IMR-90 (cell line): ENCODE measurements around the gene NXF1. TPM values are rescaled to one million over a fixed set of nuclear protein-coding genes. Genes with fewer than 3 reads are reported as not detected.

Source experiments
- ATAC-seq: fragments of 200-7000 bp; cut with Tn5 transposase; 2 replicates; pipeline ENCODE4 v1.9.1; 2020; ENCODE audit warnings: low read depth, mild to moderate bottlenecking, moderate library complexity
- BruUV-seq: library from RNA; stranded (reverse); fragments of 400-500 nt; replicated peaks from 2 replicates; lab custom pipeline; 2021; lab: Mats Ljungman, UMichigan
- CTCF ChIA-PET: fragments of 300-600 bp; formaldehyde crosslinking; extraction: SDS; loops from one replicate; lab custom pipeline; 2021; ENCODE audit warnings: antibody characterized with exemption; lab: Yijun Ruan, JAX
- POLR2A ChIA-PET: fragments of 300-600 bp; sonication (Branson Sonifier 250); formaldehyde crosslinking; loops from one replicate; lab custom pipeline; 2022; ENCODE audit warnings: antibody characterized with exemption; ENCODE audit not compliant: unreplicated experiment; lab: Charles Lee
- DNase-seq: peaks from one replicate; pipeline ENCODE4 v3.0.0; 2013
- H2AFZ ChIP-seq: replicated peaks from 2 replicates; pipeline ENCODE3; 2013; ENCODE audit warnings: low read length, mild to moderate bottlenecking; ENCODE audit not compliant: poor library complexity
- H2AK5ac ChIP-seq: 2 replicates; pipeline ENCODE4 v1.6.1; 2013; ENCODE audit warnings: low read depth, low read length, inconsistent platforms
- H2AK9ac ChIP-seq: replicated peaks from 2 replicates; pipeline ENCODE3; 2013; ENCODE audit warnings: mild to moderate bottlenecking, low read depth, low read length, moderate library complexity; ENCODE audit not compliant: poor library complexity
- H2BK120ac ChIP-seq: 2 replicates; pipeline ENCODE4 v1.6.1; 2013; ENCODE audit warnings: low read depth, low read length, inconsistent platforms
- H2BK15ac ChIP-seq: 3 replicates; pipeline ENCODE4 v1.6.1; 2013; ENCODE audit warnings: low read depth, low read length, inconsistent platforms
- H2BK20ac ChIP-seq: 2 replicates; pipeline ENCODE4 v1.6.1; 2013; ENCODE audit warnings: low read depth, mild to moderate bottlenecking, inconsistent platforms, low read length, moderate library complexity
- H2BK5ac ChIP-seq: 2 replicates; pipeline ENCODE4 v1.6.1; 2013; ENCODE audit warnings: mild to moderate bottlenecking, low read depth, low read length, inconsistent platforms; ENCODE audit not compliant: poor library complexity, severe bottlenecking
- H3K14ac ChIP-seq: replicated peaks from 2 replicates; pipeline ENCODE4 v1.6.1; 2013; ENCODE audit warnings: low read depth, low read length, inconsistent platforms
- H3K18ac ChIP-seq: 2 replicates; pipeline ENCODE4 v1.6.1; 2013; ENCODE audit warnings: low read depth, low read length, control low read depth
- H3K23ac ChIP-seq: 2 replicates; pipeline ENCODE4 v1.6.1; 2013; ENCODE audit warnings: low read depth, low read length, inconsistent platforms
- H3K27ac ChIP-seq: 2 replicates; pipeline ENCODE4 v1.5.1; 2013; ENCODE audit warnings: mild to moderate bottlenecking, control low read depth, low read length; ENCODE audit not compliant: insufficient read depth
- H3K27me3 ChIP-seq: 2 replicates; pipeline ENCODE4 v1.6.1; 2013; ENCODE audit warnings: low read length; ENCODE audit not compliant: control insufficient read depth, insufficient read depth
- H3K36me3 ChIP-seq: 2 replicates; pipeline ENCODE4 v1.6.1; 2013; ENCODE audit warnings: low read length, mixed read lengths; ENCODE audit not compliant: control insufficient read depth, insufficient read depth
- H3K4ac ChIP-seq: 2 replicates; pipeline ENCODE4 v1.6.1; 2013; ENCODE audit warnings: low read depth, low read length, inconsistent platforms
- H3K4me1 ChIP-seq: 2 replicates; pipeline ENCODE4 v1.6.1; 2013; ENCODE audit warnings: low read length, mixed read lengths; ENCODE audit not compliant: control insufficient read depth, insufficient read depth
- H3K4me2 ChIP-seq: 2 replicates; pipeline ENCODE4 v1.6.1; 2013; ENCODE audit warnings: low read depth, mild to moderate bottlenecking, control low read depth, low read length, moderate library complexity
- H3K4me3 ChIP-seq: 2 replicates; pipeline ENCODE4 v1.5.1; 2013; ENCODE audit warnings: low read depth, mild to moderate bottlenecking, control low read depth, low read length, moderate library complexity; ENCODE audit not compliant: insufficient read depth
- H3K56ac ChIP-seq: 2 replicates; pipeline ENCODE4 v1.6.1; 2013; ENCODE audit warnings: low read length, inconsistent platforms; ENCODE audit not compliant: insufficient read depth; ENCODE audit errors: extremely low read depth
- H3K79me1 ChIP-seq, 2 experiments: 2 replicates each; pipeline ENCODE4 v1.6.1; 2013; ENCODE audit warnings: low read length in 2 of 2, inconsistent platforms in 1 of 2, low read depth in 1 of 2
- H3K9ac ChIP-seq: 2 replicates; pipeline ENCODE4 v1.6.1; 2013; ENCODE audit warnings: low read depth, low read length, control low read depth
- H3K9me1 ChIP-seq: 2 replicates; pipeline ENCODE4 v1.6.1; 2013; ENCODE audit warnings: low read length, inconsistent platforms; ENCODE audit not compliant: insufficient read depth
- H3K9me3 ChIP-seq: 2 replicates; pipeline ENCODE4 v1.6.1; 2013; ENCODE audit warnings: low read length; ENCODE audit not compliant: control insufficient read depth, insufficient read depth
- H4K20me1 ChIP-seq: 2 replicates; pipeline ENCODE4 v1.6.1; 2013; ENCODE audit warnings: low read length, inconsistent platforms; ENCODE audit not compliant: insufficient read depth
- H4K5ac ChIP-seq: 2 replicates; pipeline ENCODE4 v1.6.1; 2013; ENCODE audit warnings: mild to moderate bottlenecking, low read depth, low read length, control low read depth
- H4K8ac ChIP-seq, 2 experiments: 2 replicates each; pipeline ENCODE4 v1.6.1; 2013; ENCODE audit warnings: low read depth in 2 of 2, low read length in 2 of 2, control low read depth in 1 of 2, inconsistent platforms in 1 of 2
- H4K91ac ChIP-seq: 2 replicates; pipeline ENCODE4 v1.6.1; 2013; ENCODE audit warnings: low read depth, low read length, inconsistent platforms; ENCODE audit not compliant: insufficient read depth
- BHLHE40 ChIP-seq: fragments of 150-350 bp; IDR thresholded peaks from 2 replicates; pipeline ENCODE4 v1.6.1; 2016; ENCODE audit warnings: mild to moderate bottlenecking, low read depth, low read length
- CEBPB ChIP-seq: IDR thresholded peaks from 2 replicates; pipeline ENCODE4 v1.6.1; 2012; ENCODE audit warnings: low read depth, low read length, improper control_type of control experiment
- CHD1 ChIP-seq: IDR thresholded peaks from 2 replicates; pipeline ENCODE4 v1.6.1; 2012; ENCODE audit warnings: low read depth, low read length, improper control_type of control experiment
- CTCF ChIP-seq: conservative IDR thresholded peaks from 2 replicates; pipeline ENCODE4 v1.5.1; 2012; ENCODE audit warnings: mild to moderate bottlenecking, low read depth, low read length, improper control_type of control experiment
- MAZ ChIP-seq: IDR thresholded peaks from 2 replicates; pipeline ENCODE4 v1.6.1; 2012; ENCODE audit warnings: low read depth, mild to moderate bottlenecking, low read length, improper control_type of control experiment, moderate library complexity, borderline replicate concordance
- POLR2A ChIP-seq: IDR thresholded peaks from 2 replicates; pipeline ENCODE4 v1.6.1; 2012; ENCODE audit warnings: mild to moderate bottlenecking, low read depth, low read length
- RCOR1 ChIP-seq: IDR thresholded peaks from 2 replicates; pipeline ENCODE4 v1.6.1; 2012; ENCODE audit warnings: mild to moderate bottlenecking, low read length, improper control_type of control experiment; ENCODE audit not compliant: insufficient replicate concordance
- RFX5 ChIP-seq: IDR thresholded peaks from 2 replicates; pipeline ENCODE4 v1.8.0; 2012; ENCODE audit warnings: low read depth, mild to moderate bottlenecking, low read length, moderate library complexity
- SMC3 ChIP-seq: fragments of 150-350 bp; IDR thresholded peaks from 2 replicates; pipeline ENCODE4 v1.6.1; 2016; ENCODE audit warnings: low read depth, mild to moderate bottlenecking, antibody characterized with exemption, low read length, moderate library complexity
- WGBS, 2 experiments: methylation state at CpG; one replicate each; pipeline versions ENCODE4 v1.1.5 to v1.1.7; 2013; ENCODE audit warnings: missing lambda C conversion rate in 2 of 2; ENCODE audit not compliant: insufficient read length in 1 of 2; ENCODE audit errors: extremely low coverage in 2 of 2; 5-methylcytosine and 5-hydroxymethylcytosine counted together
- dilution Hi-C: fragments of 300-500 bp; cut with HindIII; formaldehyde crosslinking; loops from one replicate; pipeline ENCODE4 v1.14.3; 2018; ENCODE audit warnings: low sequenced_read_pairs; ENCODE audit not compliant: unreplicated experiment
- in situ Hi-C: fragments of 300-500 bp; cut with MboI; formaldehyde crosslinking; loops from 3 replicates; pipeline ENCODE4 v1.14.3; 2019; ENCODE audit warnings: low sequenced_read_pairs, inconsistent platforms, mixed read lengths
- intact Hi-C: fragments of 100-400 bp; cut with micrococcal nuclease; formaldehyde crosslinking; loops from 2 replicates; pipeline ENCODE4 v1.10.0; 2022
- polyA plus RNA-seq, 3 experiments: library from polyadenylated mRNA; depleted of rRNA; stranded (reverse); fragments of >200 nt; gene quantifications; 2 replicates each; pipeline ENCODE4 v1.2.3, GENCODE V29; 2012; ENCODE audit warnings: low replicate concordance in 1 of 3
- total RNA-seq: library from RNA; depleted of rRNA; stranded (reverse); fragments of >200 nt; gene quantifications from 2 replicates; pipeline ENCODE4 v1.2.3, GENCODE V29; 2012
- TF ChIP-seq, protein P1 (sequence below): fragments of 150-350 bp; IDR thresholded peaks from 2 replicates; pipeline ENCODE4 v1.6.1; 2017; ENCODE audit warnings: mild to moderate bottlenecking, antibody characterized with exemption, low read length, low read depth

Gene NXF1
- total and polyA plus RNA-seq, 2 of the 4 experiments (the other 2 are of a cell fraction) = 26.3 to 97.4 TPM

DNA sequence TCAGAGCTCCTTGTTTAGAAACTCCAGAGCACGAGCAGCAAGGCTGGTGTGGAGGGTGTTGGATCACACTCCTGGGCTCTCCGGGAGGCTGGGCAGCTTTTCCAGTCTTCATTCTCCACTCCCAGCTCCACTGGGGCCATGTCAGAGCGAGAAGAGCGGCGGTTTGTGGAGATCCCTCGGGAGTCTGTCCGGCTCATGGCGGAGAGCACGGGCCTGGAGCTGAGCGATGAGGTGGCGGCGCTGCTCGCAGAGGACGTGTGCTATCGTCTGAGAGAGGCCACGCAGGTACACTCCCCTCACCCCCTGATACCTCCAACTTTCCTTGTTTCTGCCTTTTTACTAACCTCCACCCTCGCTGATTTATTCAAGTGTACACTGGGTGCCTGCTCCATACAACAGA is 29.6 kb downstream of the NXF1 start:
- TF ChIP-seq, protein P1, sequence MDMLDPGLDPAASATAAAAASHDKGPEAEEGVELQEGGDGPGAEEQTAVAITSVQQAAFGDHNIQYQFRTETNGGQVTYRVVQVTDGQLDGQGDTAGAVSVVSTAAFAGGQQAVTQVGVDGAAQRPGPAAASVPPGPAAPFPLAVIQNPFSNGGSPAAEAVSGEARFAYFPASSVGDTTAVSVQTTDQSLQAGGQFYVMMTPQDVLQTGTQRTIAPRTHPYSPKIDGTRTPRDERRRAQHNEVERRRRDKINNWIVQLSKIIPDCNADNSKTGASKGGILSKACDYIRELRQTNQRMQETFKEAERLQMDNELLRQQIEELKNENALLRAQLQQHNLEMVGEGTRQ = no peak
- TF ChIP-seq CEBPB = no peak
- no peak for TF ChIP-seq SMC3
- no peak for TF ChIP-seq RFX5
- no peak for TF ChIP-seq RCOR1
- no peak for TF ChIP-seq CTCF
- no peak for TF ChIP-seq BHLHE40
- no peak for TF ChIP-seq POLR2A
- no peak for TF ChIP-seq MAZ
- TF ChIP-seq CHD1 = no peak
- H3K4me2 ChIP-seq = no peak overlapping the region
- intact Hi-C loops = no loop called here
- ChIA-PET POLR2A (no interaction called here), CTCF (interaction anchor here (0.9 to 2.4 kb wide), 2 partner anchors 11 to 12 kb away, joined by 3 to 7 read pairs; partner anchors contain the start of gene TMEM179B)
- H3K56ac ChIP-seq = no peak overlapping the region
- no peak overlapping the region for H2AK5ac ChIP-seq
- peaks cover 8 to 25% of the 10 kb centered on the region in 2 experiments for H3K79me1 ChIP-seq
- no peak overlapping the region for H4K8ac ChIP-seq
- no peak overlapping the region for H3K27ac ChIP-seq
- H3K14ac ChIP-seq = no peak overlapping the region
- H3K9ac ChIP-seq = no peak overlapping the region
- H2AK9ac ChIP-seq = peak overlapping the region; percentile 61
- no peak overlapping the region for H4K5ac ChIP-seq
- no peaks in the 10 kb centered on the region for H4K20me1 ChIP-seq
- no peak overlapping the region for H2BK15ac ChIP-seq
- H2BK5ac ChIP-seq = no peak overlapping the region
- no peak overlapping the region for H3K18ac ChIP-seq
- no peak overlapping the region for H3K4me3 ChIP-seq
- WGBS, 2 experiments = 97% methylated on average over 13 of the region's 17 CpGs; no CpG with 5 or more reads in 1 of the 2 experiments
- H3K36me3 ChIP-seq = peaks cover 29% of the 10 kb centered on the region
- no peak overlapping the region for H4K91ac ChIP-seq
- no peak overlapping the region for H3K4ac ChIP-seq
- DNase-seq = no peak
- no peaks in the 10 kb centered on the region for H3K9me3 ChIP-seq
- no peaks in the 10 kb centered on the region for H3K27me3 ChIP-seq
- H3K23ac ChIP-seq = no peak overlapping the region
- in situ Hi-C loops = no loop called here
- H3K4me1 ChIP-seq = peaks cover 1% of the 10 kb centered on the region
- no peak overlapping the region for H2AFZ ChIP-seq
- no TSS peak for BruUV-seq
- H2BK120ac ChIP-seq = no peak overlapping the region
- H3K9me1 ChIP-seq = 0 out of 2 replicates have a peak, but pooled peaks cover 1% of the 10 kb centered on the region
- no peak for ATAC-seq
- H2BK20ac ChIP-seq = no peak overlapping the region
- dilution Hi-C loops = no loop called here
